ENCODE results near the gene REPS1.
"Not testable (repeated sequence)": the region's sequence is repeated elsewhere in the genome, so short reads cannot be mapped to it uniquely, and the experiment has no call there.

REPS1 gene

GRCh38 chr6:138966870-138967269 is 21.2 kb downstream of the REPS1 start:
- DNase-seq: no peak

- no peak for DNase-seq
These were observed 22.1 kb downstream of the REPS1 start for GRCh38 chr6:138965971-138966370.

GRCh38 chr6:138965291-138965874 is 22.7 kb downstream of the REPS1 start:
- no peak for DNase-seq

DNA sequence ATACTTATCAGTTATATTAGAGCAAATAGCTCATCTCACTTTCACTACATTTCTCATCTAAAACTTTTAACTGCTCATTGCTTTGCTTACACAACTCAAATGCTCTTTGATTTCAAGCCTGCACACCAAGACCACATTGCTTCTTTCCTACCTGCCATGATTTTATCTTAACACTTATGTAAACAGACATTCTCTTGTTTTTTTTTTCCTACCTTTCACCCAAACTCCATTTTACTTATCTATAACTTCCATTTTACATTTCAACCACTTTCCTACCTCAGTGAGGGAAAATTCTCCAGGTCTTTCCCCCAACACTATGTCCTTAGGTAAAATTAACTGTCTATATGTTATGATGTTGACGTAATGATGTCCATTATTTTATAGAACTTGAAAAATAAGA is 24.0 kb downstream of the REPS1 start:
- no peak for DNase-seq

GRCh38 chr6:138963531-138963930 is 24.5 kb downstream of the REPS1 start:
- no peak for DNase-seq

- DNase-seq: no peak
These were observed 24.9 kb downstream of the REPS1 start for GRCh38 chr6:138963119-138963518.

DNA sequence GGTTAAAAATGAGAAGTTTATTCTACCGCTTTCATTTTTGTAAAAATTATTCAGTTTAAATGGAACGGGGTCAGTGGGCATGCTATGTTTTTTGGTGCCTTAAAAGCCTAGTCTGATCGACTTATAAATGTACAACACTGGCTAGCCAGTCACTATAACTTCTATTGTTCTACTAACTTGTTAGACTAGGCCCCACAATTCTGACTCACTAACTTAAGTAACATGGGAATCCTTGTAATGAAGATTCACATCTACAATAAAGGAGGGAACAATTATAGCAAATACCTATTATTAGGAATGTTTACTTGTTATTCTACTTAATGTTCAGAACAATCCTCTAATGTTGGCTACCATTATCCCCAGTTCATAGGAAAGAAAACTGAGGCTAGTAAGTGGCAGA is 28.5 kb downstream of the REPS1 start:
- no peak for DNase-seq

- DNase-seq: no peak
These were observed 29.5 kb downstream of the REPS1 start for GRCh38 chr6:138958595-138958994.

DNA sequence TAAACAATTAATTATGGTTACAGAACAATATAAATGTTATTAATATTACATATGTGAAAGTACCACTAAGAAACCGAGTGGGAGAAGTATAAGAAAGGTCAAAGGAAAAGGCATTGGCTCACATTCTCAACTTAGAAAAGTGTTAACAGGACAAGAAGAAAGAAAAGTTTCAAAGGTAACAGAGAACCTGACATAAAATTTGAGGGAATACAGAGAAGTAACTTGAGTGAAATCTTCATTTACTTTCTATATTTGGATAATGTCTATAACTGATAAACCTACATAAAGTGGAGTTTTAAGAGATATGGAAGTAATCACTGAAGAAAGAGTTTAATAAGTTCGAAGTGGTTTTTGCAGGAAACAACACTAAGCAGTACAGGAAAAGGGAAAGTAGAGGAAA is 30.1 kb downstream of the REPS1 start:
- no peak for DNase-seq

DNA sequence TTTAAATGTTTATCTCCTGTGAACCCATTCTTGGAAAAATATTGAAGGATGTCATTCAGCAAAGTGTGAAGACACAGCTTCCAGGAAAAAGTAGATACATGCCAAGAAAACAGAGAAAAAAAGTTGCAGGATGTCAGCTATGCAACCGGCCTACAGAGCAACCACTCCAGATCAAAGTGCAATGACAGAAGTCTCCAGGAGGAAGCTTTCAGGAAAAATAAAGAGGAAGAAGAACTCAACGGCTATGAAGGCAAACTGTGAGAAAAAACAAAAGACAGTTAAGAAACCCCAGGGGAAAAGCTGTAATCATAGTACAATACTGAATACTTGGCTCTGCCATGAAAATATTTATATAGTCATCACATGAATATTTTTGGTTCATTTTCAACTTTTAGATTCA is 30.6 kb downstream of the REPS1 start:
- DNase-seq: no peak

DNA sequence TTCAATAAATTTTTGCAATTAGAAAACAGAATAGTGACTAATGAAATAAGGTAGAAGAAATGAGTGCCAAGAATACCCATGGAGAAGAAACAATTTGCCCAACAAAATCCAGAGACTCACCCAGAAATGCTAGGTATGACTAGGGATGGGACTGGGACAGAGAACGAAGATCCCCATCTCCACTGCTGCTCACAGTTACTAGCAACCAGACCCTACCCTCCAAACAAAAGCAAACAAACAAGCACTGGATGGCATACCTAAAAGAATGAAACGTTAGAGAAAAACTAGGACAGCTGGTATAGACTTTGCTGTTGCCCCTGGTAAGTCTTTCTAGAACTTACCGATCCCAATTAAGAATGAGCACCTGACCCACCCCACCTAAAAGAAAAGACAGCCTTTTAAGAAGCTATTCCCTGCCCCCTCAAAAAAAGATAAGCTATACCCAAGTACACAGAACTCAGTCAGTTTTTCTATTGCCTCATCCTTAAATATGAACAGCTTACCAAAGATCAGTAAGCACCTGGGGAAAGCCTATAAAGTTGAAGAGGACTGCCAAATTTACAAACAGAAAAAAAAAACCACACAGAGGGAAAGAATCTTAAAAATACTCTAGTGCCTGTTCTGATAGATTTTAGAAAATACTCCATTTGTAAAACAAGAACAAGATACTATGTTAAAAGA is 31.7 kb downstream of the REPS1 start:
- no peak for DNase-seq

DNA sequence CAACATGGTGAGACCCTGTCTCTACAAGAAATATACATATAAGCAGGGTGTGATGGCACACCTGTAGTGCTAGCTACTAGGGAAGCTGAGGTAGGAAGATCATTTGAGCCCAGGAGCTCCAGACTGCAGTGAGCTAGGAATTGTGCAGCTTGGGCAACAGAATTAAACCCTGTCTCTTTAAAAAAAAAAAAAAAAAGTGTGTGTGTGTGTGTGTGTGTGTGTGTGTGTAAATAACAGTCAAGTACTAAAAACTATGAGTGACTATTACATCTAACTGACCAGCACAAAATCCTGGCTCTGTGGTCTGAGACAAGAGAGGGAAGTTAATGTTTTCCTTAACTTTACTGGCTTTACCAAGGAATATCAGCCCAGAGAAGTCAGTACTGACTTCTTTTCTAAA is 32.8 kb downstream of the REPS1 start:
- no peak for DNase-seq

GRCh38 chr6:138953451-138953850 is 34.6 kb downstream of the REPS1 start:
- DNase-seq: no peak

- DNase-seq: no peak
These were observed 39.4 kb downstream of the REPS1 start for GRCh38 chr6:138948546-138949179.

DNA sequence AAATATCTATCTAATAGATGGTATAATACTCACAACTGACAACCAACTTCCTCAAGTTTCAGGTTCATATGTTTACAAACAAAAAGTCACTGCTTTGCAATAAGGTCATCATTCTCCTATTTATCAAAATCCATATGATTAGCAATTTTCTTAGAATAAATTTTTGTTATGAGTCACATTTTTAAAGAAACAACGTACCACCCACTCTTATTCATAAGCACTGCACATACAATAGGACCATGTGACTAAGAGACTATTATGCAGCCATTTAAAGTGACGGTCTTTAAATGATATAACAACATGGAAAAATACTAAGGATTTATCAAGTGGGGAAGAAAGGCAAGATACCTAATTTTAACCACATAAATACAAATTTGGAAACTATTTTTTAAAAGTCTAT is 40.0 kb downstream of the REPS1 start:
- no peak for DNase-seq

DNA sequence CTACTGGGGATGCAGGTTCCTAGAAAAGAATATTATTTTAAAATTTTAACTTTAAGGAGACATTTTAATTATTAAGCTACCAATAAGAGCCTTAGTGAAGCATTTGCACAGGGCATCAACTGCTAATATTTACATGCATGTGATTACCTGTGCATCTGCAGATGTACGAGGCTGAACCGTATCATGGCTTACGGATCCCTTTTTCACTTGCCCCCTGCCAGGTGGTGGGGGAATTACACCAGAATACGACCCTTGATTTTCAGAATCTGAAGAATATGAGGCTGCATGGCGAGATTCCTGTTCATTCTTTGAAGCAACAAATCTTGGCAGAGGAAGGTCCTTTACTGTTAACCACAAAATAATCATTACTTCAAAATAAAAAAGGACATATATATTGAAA is 42.7 kb downstream of the REPS1 start:
- no peak for DNase-seq

DNA sequence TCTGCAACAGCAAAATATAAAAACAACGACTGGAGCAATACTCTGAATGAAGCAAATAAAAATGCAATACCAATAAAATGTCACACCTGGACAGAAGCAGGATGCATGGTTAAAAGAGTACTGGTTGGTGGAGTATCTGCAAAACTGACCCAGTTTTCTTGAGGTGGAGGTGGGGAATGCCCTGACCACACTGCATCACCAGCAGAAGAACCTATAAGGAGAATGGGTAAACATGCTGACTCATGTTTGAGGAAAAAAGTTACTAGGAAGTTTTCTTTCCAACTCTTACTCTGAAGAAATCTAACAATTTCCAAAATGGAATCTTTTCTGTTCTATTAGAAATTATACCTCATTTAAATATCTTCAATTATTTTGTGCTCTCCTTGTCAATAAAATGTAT is 43.6 kb downstream of the REPS1 start:
- DNase-seq: no peak

DNA sequence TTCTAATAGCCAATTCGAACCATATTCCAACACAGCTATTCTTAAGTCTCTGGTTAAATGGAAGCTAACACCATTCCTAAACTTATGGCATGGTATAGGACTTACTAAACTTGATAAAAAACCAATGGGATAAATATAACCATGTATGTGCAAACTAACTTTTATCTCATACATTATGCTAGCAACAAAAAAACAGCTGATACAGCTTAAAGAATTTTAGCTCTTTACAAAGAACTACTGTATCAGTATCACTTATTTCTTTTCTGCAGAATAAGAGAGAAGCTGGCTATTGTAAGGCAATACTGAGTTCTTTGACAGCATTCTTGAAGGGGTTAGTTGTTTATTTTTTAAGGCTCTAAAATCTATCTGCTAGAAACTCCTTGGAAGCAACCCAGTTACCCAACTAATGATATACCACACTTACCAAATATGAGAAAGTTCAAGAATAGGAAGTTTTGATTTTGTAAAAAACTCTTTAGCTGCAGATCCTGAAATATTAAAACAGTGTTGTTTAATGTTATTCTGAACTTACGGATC is 44.9 kb downstream of the REPS1 start:
- no peak for DNase-seq

GRCh38 chr6:138936873-138937272 is 51.2 kb downstream of the REPS1 start:
- not testable (repeated sequence) for DNase-seq

DNA sequence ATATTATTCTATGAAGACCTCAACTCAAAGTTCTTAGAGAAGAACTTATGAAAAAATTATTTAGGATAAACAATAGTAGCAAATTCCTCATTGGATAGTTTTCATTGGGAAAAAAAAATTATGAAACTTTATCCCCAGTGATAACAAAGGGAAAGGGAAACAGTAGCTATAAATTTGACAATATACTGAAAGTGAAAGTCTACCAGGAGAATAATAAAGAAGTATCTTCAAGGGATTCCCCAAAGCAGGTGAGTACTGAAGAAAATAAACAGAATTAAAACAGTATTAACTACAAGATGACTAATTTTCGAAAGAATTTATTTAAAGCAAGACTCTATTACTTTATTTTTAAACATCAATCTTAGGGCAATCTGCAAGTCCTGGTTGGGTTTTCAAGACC is 56.4 kb downstream of the REPS1 start:
- no peak for DNase-seq

GRCh38 chr6:138926579-138926978 is 61.5 kb downstream of the REPS1 start:
- DNase-seq: no peak

- DNase-seq: no peak
These were observed 62.2 kb downstream of the REPS1 start for GRCh38 chr6:138925806-138926205.

DNA sequence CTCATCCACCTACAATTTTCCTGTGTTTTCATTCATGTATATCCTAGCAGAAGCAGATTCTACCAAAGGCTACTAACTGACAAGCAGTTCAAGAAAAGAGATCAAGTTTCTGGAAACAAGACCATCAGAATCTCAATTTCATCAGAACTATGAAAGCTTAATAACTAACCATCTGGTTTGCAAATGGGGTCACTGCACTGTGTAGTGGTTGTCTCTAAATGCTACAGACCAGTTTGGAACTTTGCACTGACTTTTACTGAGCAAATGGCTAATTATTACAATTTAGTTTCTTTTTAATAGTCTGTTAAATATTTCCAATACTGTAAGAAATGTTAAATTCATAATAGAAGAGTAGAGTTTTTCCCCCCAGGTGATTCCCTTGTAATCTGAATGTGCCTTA is 64.5 kb downstream of the REPS1 start:
- DNase-seq: no peak

DNA sequence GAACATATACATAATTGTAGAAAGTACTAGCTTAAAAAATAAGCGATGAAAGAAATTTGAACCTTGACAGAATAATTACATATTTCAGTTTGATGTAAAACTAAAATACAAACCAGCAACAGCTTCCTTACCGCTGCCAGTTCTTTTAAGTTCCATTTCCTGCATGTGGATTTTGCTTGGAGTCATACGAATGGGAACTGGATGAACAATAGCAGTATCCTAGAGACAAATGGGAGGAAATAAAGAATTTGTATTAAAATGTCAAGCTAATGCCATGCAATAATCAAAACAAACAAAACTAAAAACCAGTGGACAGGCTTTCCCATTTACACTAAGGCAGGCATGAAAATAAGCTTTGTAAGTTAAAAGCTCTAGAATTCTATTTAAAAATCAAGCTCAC is 67.1 kb downstream of the REPS1 start:
- no peak for DNase-seq
